Activated T-cell treated with anti-CD3 and anti-CD28 coated beads, Interleukin-2, amount 50 U/mL, for 1 hour (primary cell): ENCODE results near the gene LLGL2.

Experiments
- DNase-seq: peaks from one replicate; pipeline ENCODE4 v3.0.0-alpha.2; 2020

LLGL2 gene

DNA sequence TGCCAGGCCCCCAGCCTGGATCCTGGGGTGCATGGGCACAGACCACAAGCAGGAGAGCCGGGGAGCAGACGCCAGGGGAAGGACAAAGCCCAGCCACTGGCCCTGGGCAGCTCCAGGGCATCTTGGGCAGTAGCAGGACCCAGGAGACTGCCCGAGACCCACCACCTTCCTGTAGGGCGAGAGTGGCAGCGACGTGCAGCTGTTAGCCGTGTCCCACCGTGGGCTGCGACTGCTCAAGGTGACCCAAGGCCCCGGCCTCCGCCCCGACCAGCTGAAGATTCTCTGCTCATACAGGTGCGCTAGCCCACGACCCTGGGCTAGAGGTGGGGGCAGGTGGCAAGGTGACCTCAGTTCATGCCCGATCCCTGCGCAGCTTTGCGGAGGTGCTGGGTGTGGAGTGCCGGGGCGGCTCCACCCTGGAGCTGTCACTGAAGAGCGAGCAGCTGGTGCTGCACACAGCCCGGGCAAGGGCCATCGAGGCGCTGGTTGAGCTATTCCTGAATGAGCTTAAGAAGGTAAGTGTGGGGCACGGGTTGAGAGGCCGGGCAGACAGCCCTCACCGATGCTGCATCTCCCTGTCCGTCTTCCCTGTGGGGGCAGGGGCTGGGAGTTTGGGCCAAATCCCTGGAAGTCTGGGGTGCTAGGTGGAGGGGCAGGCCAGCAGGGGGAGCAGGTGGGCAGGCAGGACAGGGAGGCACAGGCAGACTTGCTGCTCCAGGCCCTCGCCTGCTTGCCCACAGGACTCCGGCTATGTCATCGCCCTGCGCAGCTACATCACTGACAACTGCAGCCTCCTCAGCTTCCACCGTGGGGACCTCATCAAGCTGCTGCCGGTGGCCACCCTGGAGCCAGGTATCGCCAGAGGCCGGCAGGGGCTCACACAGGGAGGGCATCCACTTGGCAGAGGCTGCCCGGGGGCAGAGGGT, 94.3 kb downstream of the LLGL2 start:
- DNase-seq: no peak

GRCh38 chr17:75621489-75621888, 96.0 kb downstream of the LLGL2 start:
- DNase-seq: no peak

GRCh38 chr17:75622076-75622475, 96.6 kb downstream of the LLGL2 start:
- no peak for DNase-seq

DNA sequence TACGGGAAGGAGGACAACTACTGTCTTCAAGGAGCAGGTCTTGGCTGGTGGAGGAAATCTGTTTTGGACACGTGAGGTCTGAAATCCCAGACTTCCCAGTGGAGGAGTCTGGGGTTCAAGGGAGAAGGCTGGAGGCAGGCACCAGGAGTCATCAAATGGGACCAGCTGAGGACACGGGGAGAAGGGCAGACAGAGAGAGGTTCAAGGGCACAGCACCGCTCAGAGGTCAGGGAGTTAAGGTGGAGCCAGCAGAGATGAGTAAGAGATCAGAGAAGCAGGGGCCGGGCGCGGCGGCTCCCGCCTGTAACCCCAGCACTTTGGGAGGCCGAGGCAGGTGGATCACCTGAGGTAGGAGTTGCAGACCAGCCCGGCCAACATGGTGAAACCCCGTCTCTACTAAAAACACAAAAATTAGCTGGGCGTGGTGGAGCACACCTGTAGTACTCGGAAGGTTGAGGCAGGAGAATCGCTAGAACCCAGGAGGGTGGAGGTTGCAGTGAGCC, 97.3 kb downstream of the LLGL2 start:
- DNase-seq: no peak

- DNase-seq: no peak
Observed at GRCh38 chr17:75623386-75623785, 97.9 kb downstream of the LLGL2 start.

DNA sequence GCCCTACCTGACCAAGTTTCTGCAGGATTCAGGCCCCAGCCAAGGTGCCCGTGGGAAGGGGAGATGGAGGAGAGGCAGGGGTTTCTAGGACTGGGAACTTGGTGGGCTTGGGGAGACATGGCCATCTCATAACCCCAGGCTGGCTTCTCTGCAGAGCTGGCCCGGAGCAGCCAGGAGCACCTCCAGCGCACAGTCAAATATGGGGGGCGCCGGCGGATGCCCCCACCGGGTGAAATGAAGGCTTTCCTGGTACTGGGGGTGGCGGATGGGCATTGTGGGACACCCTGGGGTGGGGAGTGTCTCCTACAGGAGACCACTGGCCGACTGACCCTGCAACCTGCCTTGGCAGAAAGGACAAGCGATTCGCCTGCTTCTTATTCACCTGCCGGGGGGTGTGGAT, 98.5 kb downstream of the LLGL2 start:
- no peak for DNase-seq
